LNCaP clone FGC (cell line): ENCODE measurements around the gene CNTROB.

Experiments
- DNase-seq: peaks from one replicate; pipeline ENCODE4 v3.0.0-alpha.2; 2011; ENCODE audit warnings: low read depth
- H3K4me3 ChIP-seq: 2 replicates; pipeline ENCODE4 v1.5.1; 2011; ENCODE audit warnings: mild to moderate bottlenecking, low read depth, low read length, control low read depth
- TF ChIP-seq, protein P1 (sequence below): IDR thresholded peaks from 2 replicates; pipeline ENCODE4 v1.5.1; 2012; ENCODE audit warnings: mild to moderate bottlenecking; ENCODE audit not compliant: control insufficient read depth, insufficient read depth; ENCODE audit errors: extremely low read depth

Gene CNTROB

DNA sequence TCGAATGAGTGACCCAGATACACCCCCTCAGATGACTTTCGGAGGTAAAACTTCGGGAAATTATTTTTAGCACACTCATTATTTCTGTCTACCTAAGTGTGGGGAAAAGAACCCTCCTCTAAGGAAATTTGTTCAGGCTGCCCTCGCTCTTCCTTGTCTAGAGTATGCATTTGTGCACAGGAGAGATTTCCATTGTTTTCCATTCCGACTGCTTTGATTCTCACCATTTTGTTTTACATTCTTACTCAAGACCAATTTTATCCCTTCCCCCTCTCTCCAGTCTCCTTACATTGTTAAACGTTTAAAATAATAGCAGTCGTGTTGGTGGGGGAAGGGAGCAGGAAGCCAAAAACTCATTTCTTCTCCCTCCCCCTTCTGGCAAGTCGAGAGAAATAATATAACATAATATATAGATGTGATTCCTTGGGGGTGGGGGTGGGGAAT, 44.9 kb upstream of the CNTROB start:
- peak overlapping the region; percentile 77 for H3K4me3 ChIP-seq
- TF ChIP-seq, protein P1, sequence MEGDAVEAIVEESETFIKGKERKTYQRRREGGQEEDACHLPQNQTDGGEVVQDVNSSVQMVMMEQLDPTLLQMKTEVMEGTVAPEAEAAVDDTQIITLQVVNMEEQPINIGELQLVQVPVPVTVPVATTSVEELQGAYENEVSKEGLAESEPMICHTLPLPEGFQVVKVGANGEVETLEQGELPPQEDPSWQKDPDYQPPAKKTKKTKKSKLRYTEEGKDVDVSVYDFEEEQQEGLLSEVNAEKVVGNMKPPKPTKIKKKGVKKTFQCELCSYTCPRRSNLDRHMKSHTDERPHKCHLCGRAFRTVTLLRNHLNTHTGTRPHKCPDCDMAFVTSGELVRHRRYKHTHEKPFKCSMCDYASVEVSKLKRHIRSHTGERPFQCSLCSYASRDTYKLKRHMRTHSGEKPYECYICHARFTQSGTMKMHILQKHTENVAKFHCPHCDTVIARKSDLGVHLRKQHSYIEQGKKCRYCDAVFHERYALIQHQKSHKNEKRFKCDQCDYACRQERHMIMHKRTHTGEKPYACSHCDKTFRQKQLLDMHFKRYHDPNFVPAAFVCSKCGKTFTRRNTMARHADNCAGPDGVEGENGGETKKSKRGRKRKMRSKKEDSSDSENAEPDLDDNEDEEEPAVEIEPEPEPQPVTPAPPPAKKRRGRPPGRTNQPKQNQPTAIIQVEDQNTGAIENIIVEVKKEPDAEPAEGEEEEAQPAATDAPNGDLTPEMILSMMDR = peak; percentile 25; the same call in 1 of the 2 replicates
- DNase-seq = no peak

DNA sequence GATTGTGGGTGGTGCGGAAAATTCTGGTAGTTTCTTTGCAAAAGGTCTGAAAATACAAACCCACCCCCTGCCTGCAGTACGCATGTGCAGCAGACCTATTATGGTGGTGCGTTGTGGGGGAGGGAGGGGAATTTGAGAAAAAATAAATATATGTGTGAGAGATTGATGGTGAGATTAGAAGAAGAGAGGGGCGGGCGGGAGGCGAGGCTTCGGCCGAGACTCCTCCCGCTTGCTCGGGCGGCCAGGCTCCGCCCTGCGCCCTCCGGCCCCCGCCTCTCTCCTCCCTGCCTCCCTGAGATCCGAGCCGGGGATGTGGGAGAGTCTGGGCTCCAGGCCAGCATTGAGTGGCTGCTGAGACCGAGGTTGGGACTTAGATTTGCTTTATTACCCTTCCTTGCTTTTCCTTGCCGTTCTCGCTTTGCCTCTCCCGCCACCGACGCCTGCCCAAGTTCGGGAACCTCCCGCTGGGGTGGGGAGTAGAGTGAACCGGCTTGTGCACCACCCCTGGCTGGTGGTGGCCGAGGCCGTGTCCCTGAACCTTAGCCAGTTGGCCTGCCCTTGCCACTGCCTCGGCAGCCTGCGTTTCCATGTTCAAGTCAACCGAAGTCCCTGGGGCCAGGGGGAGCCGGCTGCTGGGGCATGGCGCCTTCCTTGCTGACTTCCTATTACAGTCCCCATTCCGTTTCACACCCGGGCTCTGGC, 44.4 kb upstream of the CNTROB start:
- H3K4me3 ChIP-seq = peak overlapping the region; percentile 50
- TF ChIP-seq, protein P1 = no peak
- DNase-seq = peak; percentile 99

DNA sequence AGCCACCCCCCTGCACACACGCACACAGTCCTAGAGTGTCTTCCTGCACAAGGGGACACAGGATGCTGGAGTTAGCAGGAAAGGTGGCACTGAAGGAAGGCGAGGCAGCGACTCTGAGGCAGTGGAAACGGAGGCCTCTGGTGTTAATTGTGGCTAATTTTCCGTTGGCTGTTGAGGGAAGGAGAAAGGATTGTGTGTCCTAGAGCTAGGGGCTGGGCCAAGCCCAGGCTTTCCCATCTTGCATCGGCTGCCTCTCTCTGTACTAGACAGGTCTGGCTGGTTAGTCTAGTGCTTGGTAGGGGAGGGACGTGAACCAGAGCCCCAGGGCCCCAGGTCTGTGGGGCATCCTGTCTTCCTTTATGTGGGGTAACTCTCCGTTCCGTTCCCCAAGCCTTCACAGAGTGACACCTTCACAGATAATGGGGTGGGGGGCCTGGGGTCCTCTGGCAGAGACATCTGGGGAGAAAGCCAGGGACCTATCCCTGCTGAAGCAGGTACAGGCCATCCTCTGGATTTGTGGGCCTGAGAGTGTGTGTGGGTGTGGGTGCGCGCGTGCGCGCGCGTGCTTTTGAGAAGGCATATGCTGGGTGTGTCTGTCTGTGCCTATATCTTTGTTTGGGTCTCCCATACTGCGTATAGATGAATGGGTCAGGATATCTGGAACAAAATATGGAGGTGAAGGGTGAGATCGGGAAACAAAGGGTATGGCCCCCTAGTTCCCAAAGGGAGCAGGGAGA, 43.7 kb upstream of the CNTROB start, which contains the start of gene CHD3:
Gene CHD3 (plus strand): TSS at position 606 of the 737 bp plus-strand sequence. CDS start 212 bp downstream, outside the sequence.
- TF ChIP-seq, protein P1 = no peak
- H3K4me3 ChIP-seq = peak within 1 kb of the TSS; percentile 50
- peak; percentile 88 for DNase-seq

DNA sequence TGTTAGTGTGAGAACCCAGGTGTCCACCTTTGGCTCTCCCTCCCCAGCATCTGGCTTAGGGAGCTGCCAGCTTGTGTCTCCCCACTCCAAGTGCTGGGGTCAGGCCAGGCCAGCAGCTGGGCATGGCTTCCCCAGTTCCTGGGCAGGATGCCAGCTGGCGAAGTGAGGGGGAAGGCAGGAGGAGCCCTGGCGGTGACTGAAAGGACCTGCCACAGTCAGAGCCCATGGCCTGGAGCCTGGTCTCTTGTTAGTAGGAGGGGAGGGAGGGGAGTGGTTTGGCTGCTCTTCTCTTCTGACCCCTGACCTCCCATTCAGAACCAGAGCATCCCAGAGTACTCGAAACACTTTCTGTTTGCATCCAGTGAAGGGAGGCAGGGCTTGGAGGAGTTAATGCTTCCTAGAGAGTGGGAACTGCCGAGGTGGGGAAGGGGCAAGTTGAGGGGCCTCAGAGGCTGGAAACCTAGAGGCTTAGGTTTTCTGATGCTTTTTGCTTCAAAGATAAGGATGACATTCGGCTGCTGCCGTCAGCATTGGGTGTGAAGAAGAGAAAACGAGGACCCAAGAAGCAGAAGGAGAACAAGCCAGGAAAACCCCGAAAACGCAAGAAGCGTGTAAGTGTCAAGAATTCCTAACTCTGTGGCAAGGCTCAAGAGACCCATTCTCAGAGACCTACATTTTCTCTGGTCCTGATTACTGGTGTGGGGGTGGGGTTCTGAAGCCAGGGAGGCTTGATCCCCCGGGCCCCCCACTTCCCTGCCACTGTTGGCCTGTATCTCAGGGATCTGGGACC, 42.6 kb upstream of the CNTROB start:
- DNase-seq = peak; percentile 99
- TF ChIP-seq, protein P1 = peak; percentile 32; the same call in 1 of the 2 replicates
- H3K4me3 ChIP-seq = peak overlapping the region; percentile 50

DNA sequence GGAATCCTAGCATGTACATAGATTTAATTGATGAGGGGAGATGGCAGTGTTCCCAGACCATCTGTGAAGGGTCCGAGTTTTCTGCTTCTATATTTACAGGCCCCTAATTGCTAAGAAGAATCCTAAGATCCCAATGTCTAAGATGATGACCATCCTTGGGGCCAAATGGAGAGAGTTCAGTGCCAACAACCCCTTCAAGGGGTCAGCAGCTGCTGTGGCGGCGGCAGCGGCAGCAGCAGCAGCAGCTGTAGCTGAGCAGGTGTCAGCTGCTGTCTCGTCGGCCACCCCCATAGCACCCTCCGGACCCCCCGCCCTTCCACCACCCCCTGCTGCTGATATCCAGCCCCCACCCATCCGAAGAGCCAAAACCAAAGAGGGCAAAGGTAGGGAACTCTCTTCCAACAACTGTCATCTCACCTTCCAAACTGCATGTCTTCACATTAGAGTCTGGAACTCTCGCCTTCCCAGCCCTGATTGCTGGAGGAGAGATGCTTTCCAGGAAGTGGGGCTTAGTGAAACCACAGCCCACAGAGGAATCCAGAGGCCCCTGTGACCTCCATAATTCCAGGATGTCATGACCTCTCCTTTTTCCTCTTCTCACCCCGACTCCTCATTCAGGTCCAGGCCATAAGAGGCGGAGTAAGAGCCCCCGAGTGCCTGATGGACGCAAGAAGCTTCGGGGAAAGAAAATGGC, 38.7 kb upstream of the CNTROB start:
- no peak overlapping the region for H3K4me3 ChIP-seq
- TF ChIP-seq, protein P1 = no peak
- no peak for DNase-seq

DNA sequence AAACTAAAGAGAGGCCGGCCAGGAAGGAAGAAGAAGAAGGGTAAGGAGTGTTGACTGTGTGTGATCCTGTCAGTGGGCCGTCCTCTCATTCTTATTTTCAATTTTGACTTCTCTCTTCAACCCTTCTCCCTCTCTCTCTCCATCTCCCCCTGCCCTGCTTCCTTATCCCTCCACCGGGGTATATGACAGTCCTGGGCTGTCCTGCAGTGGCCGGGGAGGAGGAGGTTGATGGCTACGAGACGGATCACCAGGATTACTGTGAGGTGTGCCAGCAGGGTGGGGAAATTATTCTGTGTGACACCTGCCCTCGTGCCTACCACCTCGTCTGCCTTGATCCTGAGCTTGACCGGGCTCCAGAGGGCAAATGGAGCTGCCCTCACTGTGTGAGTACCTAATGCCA, 37.8 kb upstream of the CNTROB start:
- DNase-seq = no peak
- H3K4me3 ChIP-seq = no peak overlapping the region
- TF ChIP-seq, protein P1 = no peak
